MM.1S (cell line): ENCODE measurements around the gene GTF2F2.

Experiments
- CTCF ChIP-seq: fragments of 300-600 bp; sonication (generic); IDR thresholded peaks from 2 replicates; pipeline ENCODE4 v1.5.1; 2016; ENCODE audit warnings: antibody characterized with exemption, low read length, mixed read lengths
- EZH2 ChIP-seq: fragments of 300-600 bp; sonication (generic); optimal IDR thresholded peaks from 2 replicates; pipeline ENCODE3; 2017; ENCODE audit warnings: low read depth, mild to moderate bottlenecking, antibody characterized with exemption, low read length, mixed read lengths

GRCh38 chr13:45178349-45179162 lies 58.2 kb downstream of the GTF2F2 start:
- no peak for TF ChIP-seq EZH2
- TF ChIP-seq CTCF, result no peak
